Stimulated activated CD4-positive, alpha-beta T cell treated with anti-CD3 and anti-CD28 coated beads, Interleukin-4, amount 100 ng/mL, for 48 hours (primary cell): ENCODE measurements around the gene RIMKLA.

Experiments used
- DNase-seq, 2 donors: peaks; one replicate each; pipeline ENCODE4 v3.0.0-alpha.2; 2020; ENCODE audit warnings: low read depth in 2 of 2

Gene RIMKLA

DNA sequence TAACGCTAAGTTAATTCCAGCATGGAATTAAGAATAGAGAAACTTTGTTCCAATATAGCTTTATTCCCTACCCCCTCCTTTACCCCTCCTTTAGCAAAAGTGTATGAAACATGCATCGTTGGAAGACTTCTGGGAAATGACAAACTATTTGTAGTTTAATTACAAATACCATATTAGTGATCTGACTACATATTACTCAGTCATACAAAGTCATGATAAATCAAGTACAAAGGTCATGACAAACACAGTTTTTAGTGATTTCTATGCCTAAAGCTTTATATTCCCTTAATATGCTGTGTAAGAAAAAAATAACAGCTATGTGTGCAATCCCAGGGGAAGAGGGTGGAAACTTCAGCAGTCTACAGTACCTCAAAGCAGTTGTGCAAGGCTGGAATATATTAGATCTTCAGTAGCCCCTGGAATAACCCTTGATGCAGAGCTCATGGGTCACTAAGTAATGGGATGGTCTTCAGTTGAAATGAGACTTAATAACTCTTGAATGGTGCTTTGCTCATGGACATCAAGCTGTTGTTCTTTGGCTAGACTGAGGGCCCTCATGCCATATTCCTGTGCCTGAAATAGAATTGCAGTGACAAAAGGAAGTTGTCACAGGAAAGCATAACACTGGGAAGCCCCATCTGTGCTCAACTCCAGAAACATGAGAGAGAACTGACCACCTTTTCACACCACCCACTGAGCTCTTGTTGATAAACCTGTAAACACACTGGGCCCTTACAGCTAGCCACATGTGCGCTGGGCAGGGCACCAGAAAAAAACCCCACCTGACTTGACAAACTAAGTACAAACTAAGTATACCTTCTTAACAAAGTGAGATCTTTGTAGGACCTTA lies 49.9 kb downstream of the RIMKLA start:
- DNase-seq, result no peak

DNA sequence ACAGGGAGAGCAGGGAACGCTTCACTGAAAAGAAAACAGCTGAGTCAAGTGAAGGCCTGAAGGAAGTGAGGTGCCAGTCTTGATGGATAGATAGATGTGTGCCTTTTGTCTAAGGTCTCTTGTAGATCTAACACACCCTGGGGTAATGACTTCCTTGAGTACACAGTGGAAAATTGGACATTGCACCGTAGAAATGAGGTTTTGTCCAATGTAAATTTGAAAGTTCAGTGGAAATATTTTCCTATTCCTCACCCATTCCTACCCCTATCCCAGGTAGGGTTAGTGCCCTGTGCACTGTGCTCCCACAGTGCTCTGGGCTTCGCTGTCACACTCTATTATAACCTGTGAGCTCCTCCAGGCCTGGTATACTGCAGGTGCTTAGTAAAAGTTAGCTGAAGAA lies 50.9 kb downstream of the RIMKLA start:
- no peak for DNase-seq

GRCh38 chr1:42432714-42433113 lies 52.1 kb downstream of the RIMKLA start:
- no peak for DNase-seq

- DNase-seq, result no peak
Observed at GRCh38 chr1:42433369-42433768, 52.8 kb downstream of the RIMKLA start.

- DNase-seq, result no peak
Observed at GRCh38 chr1:42434340-42434739, 53.7 kb downstream of the RIMKLA start.

GRCh38 chr1:42439940-42440339 lies 59.3 kb downstream of the RIMKLA start:
- DNase-seq, result no peak

GRCh38 chr1:42442662-42443061 lies 62.1 kb downstream of the RIMKLA start:
- no peak for DNase-seq

- DNase-seq, result no peak
Observed at GRCh38 chr1:42449256-42449655, 68.7 kb downstream of the RIMKLA start.

- no peak for DNase-seq
Observed at GRCh38 chr1:42450061-42450460, 69.5 kb downstream of the RIMKLA start.

GRCh38 chr1:42453386-42453785 lies 72.8 kb downstream of the RIMKLA start:
- no peak for DNase-seq

DNA sequence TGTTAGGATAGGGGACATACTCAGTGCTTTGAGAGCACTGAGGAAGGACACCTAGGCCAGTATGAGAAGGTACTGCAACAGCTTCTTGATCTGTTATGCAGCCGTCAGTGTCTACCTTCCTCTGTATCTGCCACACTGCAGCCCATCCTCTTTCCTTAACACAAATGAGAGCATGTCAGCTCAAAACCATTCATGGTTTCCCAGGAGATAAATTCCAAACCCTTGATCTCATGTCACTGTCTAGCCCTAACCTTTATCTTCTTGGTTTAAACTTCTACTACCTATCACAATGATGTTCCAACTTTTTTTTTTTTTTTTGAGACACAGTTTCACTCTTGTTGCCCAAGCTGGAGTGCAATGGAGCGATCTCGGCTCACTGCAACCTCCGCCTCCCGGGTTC lies 73.8 kb downstream of the RIMKLA start:
- no peak for DNase-seq

DNA sequence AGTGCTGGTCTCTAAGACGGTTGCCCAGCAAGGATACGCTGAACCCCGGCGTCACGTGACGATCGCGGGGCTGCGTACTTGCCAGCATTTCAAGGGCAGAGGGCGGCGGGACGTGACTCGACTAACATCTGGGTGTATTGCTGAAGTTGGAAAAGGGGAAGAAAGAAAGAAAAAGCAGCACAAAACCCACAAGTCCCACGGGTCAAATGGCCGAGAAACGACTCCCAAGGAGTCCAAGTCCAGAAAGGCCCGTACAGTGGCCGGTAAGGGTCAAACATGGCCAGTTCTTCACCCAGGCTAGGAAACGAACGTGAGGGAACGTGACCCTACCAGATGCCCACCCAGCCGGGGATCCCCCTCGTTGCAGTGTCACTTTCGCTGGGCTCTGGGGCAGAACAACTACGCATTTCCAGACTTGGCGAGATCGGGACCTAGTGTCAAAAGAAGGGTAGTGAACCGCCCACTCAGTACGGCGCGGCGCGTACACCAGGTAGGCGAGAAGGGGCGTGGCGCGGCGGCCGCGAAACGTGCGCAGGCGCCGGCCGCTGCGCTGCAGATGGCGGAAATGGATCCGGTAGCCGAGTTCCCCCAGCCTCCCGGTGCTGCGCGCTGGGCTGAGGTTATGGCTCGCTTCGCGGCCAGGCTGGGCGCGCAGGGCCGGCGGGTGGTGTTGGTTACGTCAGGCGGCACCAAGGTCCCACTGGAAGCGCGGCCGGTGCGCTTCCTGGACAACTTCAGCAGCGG lies 75.6 kb downstream of the RIMKLA start, which contains the start of the genes PPCS and ZMYND12:
PPCS (plus strand) TSS at position 534 of the 744 bp plus-strand sequence; CDS start at position 557, 23 bp downstream.
ZMYND12 (minus strand) TSS at position 13 of the 744 bp plus-strand sequence. CDS start 25 bp downstream, outside the sequence.
- peak; percentile 90 to 92 for DNase-seq

DNA sequence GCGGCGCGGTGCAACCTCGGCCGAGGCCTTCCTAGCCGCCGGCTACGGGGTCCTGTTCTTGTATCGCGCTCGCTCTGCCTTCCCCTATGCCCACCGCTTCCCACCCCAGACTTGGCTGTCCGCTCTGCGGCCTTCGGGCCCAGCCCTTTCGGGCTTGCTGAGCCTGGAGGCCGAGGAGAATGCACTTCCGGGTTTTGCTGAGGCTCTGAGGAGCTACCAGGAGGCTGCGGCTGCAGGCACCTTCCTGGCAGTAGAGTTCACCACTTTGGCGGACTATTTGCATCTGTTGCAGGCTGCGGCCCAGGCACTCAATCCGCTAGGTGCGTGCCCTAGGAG lies 76.1 kb downstream of the RIMKLA start:
- DNase-seq, result peak; percentile 24 to 55

DNA sequence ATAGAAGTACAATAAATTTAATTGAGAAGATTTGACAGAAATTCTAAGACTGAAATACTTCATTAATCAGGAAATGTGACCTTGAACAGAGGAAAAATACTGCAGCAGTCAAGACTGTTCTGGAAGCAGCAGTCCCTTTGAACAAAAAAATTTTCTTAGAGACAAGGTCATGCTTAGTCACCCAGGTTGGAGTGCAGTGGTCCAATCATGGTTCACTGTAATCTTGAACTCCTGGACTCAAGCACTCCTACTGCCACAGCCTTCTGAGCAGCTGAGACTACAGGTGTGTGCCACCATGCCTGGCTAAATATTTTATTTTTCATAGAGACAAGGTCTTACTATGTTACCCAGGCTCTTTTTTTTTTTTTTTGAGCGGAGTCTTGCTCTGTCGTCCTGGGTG lies 80.6 kb downstream of the RIMKLA start:
- DNase-seq, result no peak

GRCh38 chr1:42462828-42463763 lies 82.5 kb downstream of the RIMKLA start, which contains the start of gene CCDC30:
TSS of gene CCDC30 (plus strand) at chr1:42463286. CDS start at chr1:42480552, 17,266 bp downstream.
- peak; percentile 85 to 95 for DNase-seq

- DNase-seq, result no peak
Observed at GRCh38 chr1:42463921-42464320, 83.3 kb downstream of the RIMKLA start.

- no peak for DNase-seq
Observed at GRCh38 chr1:42466030-42466429, 85.4 kb downstream of the RIMKLA start.

DNA sequence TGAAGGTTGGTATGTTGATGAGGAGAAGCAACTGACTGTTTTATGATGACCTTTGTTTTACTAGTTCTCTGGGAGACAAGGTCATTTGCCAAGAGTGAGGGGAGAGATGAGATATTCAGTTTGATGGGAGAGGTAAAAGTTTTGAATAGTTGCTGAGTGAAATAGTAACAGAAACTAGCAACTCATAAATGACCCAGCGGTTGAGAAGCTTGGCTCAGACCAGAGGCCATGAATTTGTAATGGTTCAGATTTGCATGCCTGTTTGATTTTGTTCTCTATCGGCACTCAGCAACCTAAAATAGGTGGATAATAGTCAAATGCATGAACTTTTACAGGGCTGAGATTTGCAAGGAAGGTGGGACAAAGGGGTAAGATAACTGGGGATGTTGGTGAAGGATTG lies 89.1 kb downstream of the RIMKLA start:
- DNase-seq, result no peak
